Activated B cell treated with CpG ODN at 0.5 μM for 24 hours (primary cell): ENCODE measurements around the gene STK33. TPM values are rescaled to one million over a fixed set of nuclear protein-coding genes. Genes with fewer than 3 reads are reported as not detected.

Source experiments
- ATAC-seq: fragments of 200-7000 bp; cut with Tn5 transposase; one replicate; pipeline ENCODE4 v1.10.0; 2021; ENCODE audit warnings: low read depth, mild to moderate bottlenecking, moderate library complexity
- CTCF ChIA-PET: fragments of 350-600 bp; sonication (Branson Sonifier 250); formaldehyde crosslinking; loops from one replicate; lab custom pipeline; 2021; ENCODE audit warnings: antibody characterized with exemption; lab: Charles Lee
- POLR2A ChIA-PET: fragments of 350-600 bp; sonication (Branson Sonifier 250); formaldehyde crosslinking; loops from one replicate; lab custom pipeline; 2021; ENCODE audit warnings: antibody characterized with exemption; lab: Charles Lee
- DNase-seq: peaks from one replicate; pipeline ENCODE4 v3.0.0; 2022
- H3K27ac Mint-ChIP-seq: one replicate; pipeline ENCODE4 v1.8.0; 2020; ENCODE audit warnings: mixed read lengths
- H3K27me3 Mint-ChIP-seq: one replicate; pipeline ENCODE4 v1.8.0; 2021; ENCODE audit warnings: mixed read lengths
- H3K36me3 Mint-ChIP-seq: one replicate; pipeline ENCODE4 v1.8.0; 2021; ENCODE audit warnings: low read depth, mixed read lengths
- H3K4me1 Mint-ChIP-seq: one replicate; pipeline ENCODE4 v1.8.0; 2021; ENCODE audit warnings: mixed read lengths
- H3K4me3 Mint-ChIP-seq: one replicate; pipeline ENCODE4 v1.8.0; 2020; ENCODE audit warnings: mild to moderate bottlenecking, mixed read lengths
- H3K9me3 Mint-ChIP-seq: one replicate; pipeline ENCODE4 v1.8.0; 2020; ENCODE audit warnings: mixed read lengths
- CTCF ChIP-seq: fragments of 200-600 bp; IDR thresholded peaks from one replicate; pipeline ENCODE4 v1.8.0; 2022; ENCODE audit warnings: antibody characterized with exemption, mild to moderate bottlenecking
- intact Hi-C: fragments of 100-400 bp; cut with micrococcal nuclease; formaldehyde crosslinking; loops from one replicate; pipeline ENCODE4 v1.15.1; 2024
- total RNA-seq: library from RNA; stranded (reverse); gene quantifications from 2 replicates; pipeline ENCODE4 v1.2.3, GENCODE V29; 2022

Gene STK33
- total RNA-seq, 1 donor from 2014 or later: 14.0 TPM

- CTCF ChIA-PET: no interaction called here
These were observed 236.5 kb downstream of the STK33 start for GRCh38 chr11:8357505-8357888.

GRCh38 chr11:8356721-8357504, 237.1 kb downstream of the STK33 start:
- Mint-ChIP-seq H3K4me3 (no peak overlapping the region), H3K36me3 (no peaks in the 10 kb centered on the region), H3K4me1 (peaks cover 6% of the 10 kb centered on the region), H3K27ac (no peak overlapping the region), H3K9me3 (no peaks in the 10 kb centered on the region), H3K27me3 (peaks cover 22% of the 10 kb centered on the region)
- intact Hi-C loops: no loop called here
- ChIA-PET POLR2A (no interaction called here), CTCF (no interaction called here)
- ATAC-seq: no peak
- no peak for TF ChIP-seq CTCF
- no peak for DNase-seq

More at GRCh38 chr11:8357505-8357888, 236.5 kb downstream of the STK33 start:
- no peaks in the 10 kb centered on the region for H3K9me3 Mint-ChIP-seq
- H3K4me1 Mint-ChIP-seq: peaks cover 6% of the 10 kb centered on the region
- POLR2A ChIA-PET: no interaction called here
- DNase-seq: no peak
- TF ChIP-seq CTCF: no peak
- H3K27me3 Mint-ChIP-seq: peaks cover 22% of the 10 kb centered on the region
- intact Hi-C loops: no loop called here
- H3K4me3 Mint-ChIP-seq: no peak overlapping the region
- ATAC-seq: no peak
- H3K36me3 Mint-ChIP-seq: no peaks in the 10 kb centered on the region
- H3K27ac Mint-ChIP-seq: no peak overlapping the region

- no peak for TF ChIP-seq CTCF
- Mint-ChIP-seq H3K9me3 (no peaks in the 10 kb centered on the region), H3K36me3 (no peaks in the 10 kb centered on the region), H3K27me3 (peaks cover 22% of the 10 kb centered on the region), H3K27ac (no peak overlapping the region), H3K4me1 (peaks cover 6% of the 10 kb centered on the region), H3K4me3 (no peak overlapping the region)
- ATAC-seq (no peak), DNase-seq (no peak)
- POLR2A ChIA-PET: no interaction called here
- intact Hi-C loops: no loop called here
- CTCF ChIA-PET: no interaction called here
These were observed 237.8 kb downstream of the STK33 start for GRCh38 chr11:8356216-8356615.

GRCh38 chr11:8355416-8355742, 238.6 kb downstream of the STK33 start:
- ATAC-seq: no peak
- Mint-ChIP-seq H3K27me3 (peaks cover 24% of the 10 kb centered on the region), H3K4me3 (no peak overlapping the region), H3K9me3 (no peaks in the 10 kb centered on the region), H3K36me3 (no peaks in the 10 kb centered on the region), H3K4me1 (peaks cover 6% of the 10 kb centered on the region), H3K27ac (no peak overlapping the region)
- intact Hi-C loops: no loop called here
- ChIA-PET CTCF (no interaction called here), POLR2A (no interaction called here)
- TF ChIP-seq CTCF: no peak
- DNase-seq: no peak

- POLR2A ChIA-PET: no interaction called here
- ATAC-seq: no peak
These were observed 239.2 kb downstream of the STK33 start for GRCh38 chr11:8354622-8355415.

More at GRCh38 chr11:8354622-8355415, 239.2 kb downstream of the STK33 start:
- Mint-ChIP-seq H3K4me1 (peaks cover 6% of the 10 kb centered on the region), H3K27ac (no peak overlapping the region), H3K36me3 (no peaks in the 10 kb centered on the region), H3K9me3 (no peaks in the 10 kb centered on the region), H3K4me3 (peak overlapping the region; percentile 53), H3K27me3 (peaks cover 26% of the 10 kb centered on the region)
- CTCF ChIA-PET: interaction anchor here (0.7 to 1.4 kb wide), 2 partner anchors 11 to 212 kb away, joined by 3 to 4 read pairs; no protein-coding TSS in a partner anchor
- no peak for TF ChIP-seq CTCF
- no peak for DNase-seq
- intact Hi-C loops: loop anchor here (1.0 kb wide), 1 partner anchor 130 kb away; no protein-coding TSS in a partner anchor
